Activated effector memory CD4-positive, alpha-beta T cell treated with anti-CD3 and anti-CD28 coated beads, Interleukin-2, amount 50 U/mL, for 16 hours (primary cell): Measurements from ENCODE around the gene CACNA1C.

ENCODE experiments used
- DNase-seq: peaks from one replicate; pipeline ENCODE4 v3.0.0-alpha.2; 2020

The CACNA1C gene

GRCh38 chr12:2439332-2440100, 386.7 kb downstream of the CACNA1C start:
- DNase-seq: no peak

- no peak for DNase-seq
These were observed 391.0 kb downstream of the CACNA1C start for GRCh38 chr12:2443776-2444175.

- no peak for DNase-seq
These were observed 393.2 kb downstream of the CACNA1C start for GRCh38 chr12:2445968-2446367.

GRCh38 chr12:2447861-2448260, 395.1 kb downstream of the CACNA1C start:
- DNase-seq: no peak

- no peak for DNase-seq
These were observed 396.8 kb downstream of the CACNA1C start for GRCh38 chr12:2449586-2449985.

GRCh38 chr12:2450553-2450952, 397.8 kb downstream of the CACNA1C start:
- no peak for DNase-seq

GRCh38 chr12:2451025-2451424, 398.2 kb downstream of the CACNA1C start:
- DNase-seq: no peak

- DNase-seq: no peak
These were observed 398.7 kb downstream of the CACNA1C start for GRCh38 chr12:2451497-2451896.

GRCh38 chr12:2453076-2453760, 400.4 kb downstream of the CACNA1C start:
- no peak for DNase-seq

- DNase-seq: no peak
These were observed 400.9 kb downstream of the CACNA1C start for GRCh38 chr12:2453761-2454090.

- DNase-seq: no peak
These were observed 401.9 kb downstream of the CACNA1C start for GRCh38 chr12:2454601-2455177.

- DNase-seq: no peak
These were observed 402.6 kb downstream of the CACNA1C start for GRCh38 chr12:2455410-2455809.

- DNase-seq: no peak
These were observed 403.5 kb downstream of the CACNA1C start for GRCh38 chr12:2456122-2456812.

GRCh38 chr12:2456813-2457186, 404.0 kb downstream of the CACNA1C start:
- DNase-seq: no peak

- no peak for DNase-seq
These were observed 404.6 kb downstream of the CACNA1C start for GRCh38 chr12:2457215-2457932.

- DNase-seq: no peak
These were observed 405.2 kb downstream of the CACNA1C start for GRCh38 chr12:2457933-2458414.

- DNase-seq: no peak
These were observed 407.4 kb downstream of the CACNA1C start for GRCh38 chr12:2460051-2460670.

GRCh38 chr12:2461046-2461445, 408.3 kb downstream of the CACNA1C start:
- no peak for DNase-seq

- DNase-seq: no peak
These were observed 408.9 kb downstream of the CACNA1C start for GRCh38 chr12:2461645-2462044.

GRCh38 chr12:2462087-2462486, 409.3 kb downstream of the CACNA1C start:
- DNase-seq: no peak

- DNase-seq: no peak
These were observed 410.9 kb downstream of the CACNA1C start for GRCh38 chr12:2463719-2464118.

- no peak for DNase-seq
These were observed 412.9 kb downstream of the CACNA1C start for GRCh38 chr12:2465681-2466080.
